Measurements from ENCODE around the gene TOMM5.
"Not testable (repeated sequence)": the region's sequence is repeated elsewhere in the genome, so short reads cannot be mapped to it uniquely, and the experiment has no call there.

The TOMM5 gene

DNA sequence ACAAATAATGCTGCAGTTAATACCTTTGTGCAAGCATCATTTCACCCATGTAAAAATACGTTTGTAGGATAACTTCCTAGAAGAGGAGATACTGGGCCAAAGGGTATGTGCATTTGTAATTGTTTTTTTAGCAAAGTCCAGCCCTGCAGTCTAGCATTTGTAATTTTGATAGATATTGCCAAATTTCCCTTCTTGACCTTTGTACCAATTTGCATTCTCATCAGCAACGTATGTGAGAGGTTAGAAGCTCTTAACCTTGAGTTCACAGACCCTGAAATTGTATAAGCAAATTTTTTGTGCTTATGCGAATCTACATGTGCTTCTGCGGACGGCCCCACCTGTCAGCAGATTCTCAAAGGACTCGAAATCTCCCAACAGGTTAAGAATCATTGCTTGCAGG, 18.6 kb upstream of the TOMM5 start:
- DNase-seq: no peak

DNA sequence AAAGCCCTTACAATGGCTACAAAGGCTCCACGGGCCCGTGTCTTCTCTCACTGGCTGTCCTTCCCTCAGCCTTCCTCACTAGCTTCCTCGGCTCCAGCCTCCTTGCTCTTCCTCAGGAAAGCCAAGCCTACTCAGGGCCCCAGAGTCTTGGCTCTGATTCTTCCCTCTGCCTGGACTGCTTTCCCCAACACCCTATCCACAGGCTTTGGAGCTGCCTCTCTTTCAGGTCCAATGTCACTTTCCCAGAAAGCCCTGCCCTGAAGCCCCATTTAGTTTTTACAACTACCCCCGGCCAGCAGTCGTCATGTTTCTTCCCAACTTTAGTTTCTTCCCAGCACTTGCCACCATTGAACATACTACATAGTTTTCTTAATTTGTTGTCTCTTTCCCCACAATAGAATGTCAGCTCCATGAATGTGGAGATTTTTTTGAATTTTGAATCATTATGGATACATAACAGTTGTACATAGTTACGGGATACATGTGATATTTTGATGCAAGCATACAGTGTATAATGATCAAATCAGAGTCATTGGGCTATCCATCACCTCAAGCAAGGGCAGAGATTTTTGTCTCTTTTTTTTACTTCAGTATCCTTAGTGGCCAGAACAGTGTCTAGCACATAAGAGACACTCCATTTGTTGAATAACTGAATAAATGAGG, 17.5 kb upstream of the TOMM5 start:
- DNase-seq: no peak

DNA sequence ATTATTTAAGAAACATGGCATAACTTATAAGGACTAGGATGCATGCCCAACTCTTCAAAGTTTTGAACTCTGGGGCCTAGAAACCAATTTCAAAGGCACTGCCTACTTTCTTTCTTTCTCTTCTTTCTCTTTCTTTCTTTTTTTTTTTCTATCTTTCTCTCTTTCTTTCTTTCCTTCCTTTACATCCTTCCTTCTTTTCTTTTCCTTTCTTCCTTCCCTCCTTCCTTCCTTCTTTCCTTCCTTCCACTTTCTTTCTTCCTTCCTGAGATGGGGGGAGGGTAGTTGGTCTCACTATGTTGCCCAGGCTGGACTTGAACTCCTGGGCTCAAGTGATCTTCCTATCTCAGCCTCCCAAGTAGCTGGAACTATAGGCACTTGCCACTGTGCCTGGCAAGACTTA, 15.9 kb upstream of the TOMM5 start:
- DNase-seq: no peak

DNA sequence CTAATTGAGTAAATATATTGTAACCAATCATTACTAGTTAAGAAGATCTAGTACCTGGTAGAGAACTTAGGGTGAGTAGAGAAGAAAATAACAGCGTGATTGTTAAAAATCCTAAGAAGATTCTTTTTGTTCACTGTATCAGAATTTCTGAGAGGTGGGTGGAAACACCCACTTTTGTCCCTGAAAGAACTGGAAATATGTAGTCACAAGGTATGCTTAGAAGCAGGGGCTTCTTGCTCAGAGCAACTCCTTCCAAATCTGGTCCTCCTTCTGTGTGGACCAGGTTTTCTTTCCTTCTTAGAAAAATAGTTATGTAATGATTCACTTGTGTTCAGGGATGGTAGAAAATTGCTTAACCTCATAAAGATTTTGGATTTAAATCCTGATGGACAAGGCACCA, 11.9 kb upstream of the TOMM5 start:
- no peak for DNase-seq

GRCh38 chr9:37602817-37603216, 10.4 kb upstream of the TOMM5 start:
- DNase-seq: no peak

- DNase-seq: not testable (repeated sequence)
Observed at GRCh38 chr9:37602061-37602460, 9.7 kb upstream of the TOMM5 start.

DNA sequence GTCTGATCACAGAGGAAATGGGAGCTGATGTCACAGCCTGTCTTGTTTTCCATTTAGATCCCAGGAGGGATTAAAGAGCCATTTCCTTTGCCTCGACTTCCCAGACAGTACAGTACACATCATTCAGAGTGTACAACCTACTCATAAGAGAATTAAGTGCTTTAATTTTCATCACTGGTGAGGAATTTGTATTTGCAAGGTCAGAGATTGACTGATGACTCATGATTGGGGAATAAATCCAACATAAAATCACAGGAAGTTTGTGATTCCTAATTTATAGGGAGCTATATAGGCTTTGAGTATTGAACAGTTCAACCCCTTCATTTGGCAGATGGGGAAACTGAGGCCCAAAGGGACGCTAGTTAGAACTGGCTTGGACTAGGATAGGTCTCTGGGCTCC, 4.1 kb upstream of the TOMM5 start:
- DNase-seq: no peak

- DNase-seq: no peak
Observed at GRCh38 chr9:37593883-37594448, 1.6 kb upstream of the TOMM5 start.

GRCh38 chr9:37587521-37587920, 4.9 kb downstream of the TOMM5 start:
- DNase-seq: no peak

DNA sequence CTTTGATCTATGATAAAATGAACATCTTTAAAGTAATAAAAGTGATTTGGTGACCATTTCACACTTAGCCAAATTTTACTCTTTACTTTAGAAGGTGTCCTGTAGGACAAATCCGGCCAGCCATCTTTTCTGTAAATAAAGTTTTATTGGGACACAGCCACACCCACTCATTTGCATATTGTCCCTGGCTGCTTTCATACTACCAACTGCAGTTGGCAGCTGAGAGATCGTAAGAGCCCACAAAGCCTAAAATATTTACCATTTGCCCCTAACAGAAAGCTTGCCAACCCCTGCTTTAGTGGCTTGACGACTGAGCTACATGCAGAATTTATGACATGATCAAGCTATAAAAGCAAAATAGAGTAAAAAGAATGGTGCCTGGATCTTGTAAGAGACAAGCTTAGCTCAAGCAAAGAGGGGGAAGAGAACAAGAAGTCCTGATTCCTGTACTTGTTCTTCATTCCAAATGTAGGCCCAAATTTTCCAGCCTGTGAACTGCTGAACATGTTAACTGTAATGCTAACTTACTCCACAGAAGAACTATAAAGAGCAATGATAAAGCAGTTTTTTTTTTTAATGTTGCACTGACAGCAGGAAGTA, 8.8 kb downstream of the TOMM5 start:
- DNase-seq: no peak

DNA sequence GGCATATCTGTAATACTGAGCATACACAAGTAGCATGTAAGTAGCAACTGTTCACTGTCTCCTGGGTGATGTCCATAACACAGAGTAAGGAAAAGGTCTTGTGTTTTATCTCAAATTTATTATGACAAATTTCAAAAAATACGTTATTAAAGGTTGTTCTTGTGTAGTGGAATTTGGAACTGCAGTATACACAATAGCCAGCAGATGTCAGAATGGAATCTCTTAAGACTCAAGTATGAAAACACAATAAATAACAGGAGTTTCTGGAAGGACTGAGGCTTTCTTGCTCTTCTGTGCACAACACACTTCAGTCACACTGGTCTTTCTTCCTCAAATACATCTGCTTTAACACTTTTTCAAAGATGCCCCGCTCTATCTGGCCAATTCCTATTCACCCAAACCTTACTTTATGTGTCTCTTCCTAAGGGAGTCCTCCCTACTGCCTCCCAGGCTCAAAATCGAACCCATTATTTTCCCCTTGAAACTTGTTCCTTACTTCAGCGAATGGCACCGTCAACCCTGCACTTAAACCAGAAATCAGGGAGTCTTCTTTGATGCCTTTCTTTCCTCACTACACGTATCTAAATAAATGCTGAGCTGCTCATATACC, 9.7 kb downstream of the TOMM5 start:
- DNase-seq: peak; percentile 3

DNA sequence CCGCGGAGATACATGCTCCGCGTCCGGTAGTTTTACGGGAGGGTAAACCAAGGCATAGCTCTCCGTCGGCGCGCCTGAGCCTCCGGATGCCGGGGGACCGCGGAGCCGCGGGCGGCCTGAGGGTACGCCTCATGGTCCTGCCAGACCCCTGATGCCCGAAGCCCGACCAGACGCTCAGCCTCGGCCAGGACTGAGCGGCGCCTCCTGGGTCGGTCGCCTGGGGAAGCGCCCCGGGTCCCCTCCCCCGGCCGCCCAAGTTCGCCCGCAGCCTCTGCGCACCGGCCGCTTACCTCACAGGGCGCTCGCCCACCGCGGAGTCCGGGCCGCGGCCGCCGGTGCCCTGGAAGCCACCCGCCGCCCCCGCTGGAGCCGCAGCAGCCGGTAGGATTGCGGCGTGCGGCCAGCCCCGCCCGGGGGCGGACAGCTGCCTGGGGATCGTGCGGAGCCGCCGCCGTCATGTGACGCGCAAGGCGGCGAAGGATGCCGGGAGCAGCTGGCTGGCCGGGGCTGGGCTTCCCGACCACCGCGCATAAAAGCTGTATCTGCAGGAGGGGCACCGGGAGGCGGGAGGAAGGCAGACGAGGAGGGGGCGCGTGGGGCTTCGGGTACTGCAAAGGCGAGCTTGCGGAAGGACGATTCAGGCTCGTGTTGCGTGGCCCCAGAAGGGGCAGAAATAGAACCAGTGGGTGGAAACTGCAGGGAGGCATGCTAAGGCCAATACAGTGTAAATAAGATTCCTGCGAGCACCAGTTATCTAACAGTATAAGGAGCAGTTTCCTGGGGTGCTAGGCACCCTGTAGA, 16.3 kb downstream of the TOMM5 start, which contains the start of gene FBXO10:
Gene FBXO10, minus strand, starts transcription at position 460 of the 801 bp plus-strand sequence. CDS start 34,612 bp downstream, outside the sequence.
- DNase-seq: no peak

GRCh38 chr9:37575511-37575914, 16.9 kb downstream of the TOMM5 start:
- no peak for DNase-seq

DNA sequence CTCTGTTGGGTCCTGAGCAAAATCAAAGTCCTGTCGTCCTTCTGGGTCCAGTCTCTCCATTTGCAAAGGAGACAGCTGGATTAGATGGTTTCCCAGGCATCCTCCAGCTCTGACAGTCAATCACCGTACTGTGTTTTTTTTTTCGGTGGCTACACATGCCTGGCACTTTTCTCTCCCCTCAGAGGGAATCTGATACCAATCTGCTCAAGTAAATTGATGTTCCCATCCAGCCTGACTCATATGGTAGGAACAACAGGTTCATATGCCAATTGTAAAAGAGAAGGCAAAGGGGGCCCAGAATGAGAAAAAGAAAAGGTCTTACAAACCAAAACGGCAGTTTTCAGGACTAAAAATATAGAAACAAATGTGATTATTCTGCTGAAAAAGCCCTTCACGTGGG, 17.4 kb downstream of the TOMM5 start:
- peak; percentile 21 for DNase-seq

- no peak for DNase-seq
Observed at GRCh38 chr9:37574241-37574721, 18.1 kb downstream of the TOMM5 start.

DNA sequence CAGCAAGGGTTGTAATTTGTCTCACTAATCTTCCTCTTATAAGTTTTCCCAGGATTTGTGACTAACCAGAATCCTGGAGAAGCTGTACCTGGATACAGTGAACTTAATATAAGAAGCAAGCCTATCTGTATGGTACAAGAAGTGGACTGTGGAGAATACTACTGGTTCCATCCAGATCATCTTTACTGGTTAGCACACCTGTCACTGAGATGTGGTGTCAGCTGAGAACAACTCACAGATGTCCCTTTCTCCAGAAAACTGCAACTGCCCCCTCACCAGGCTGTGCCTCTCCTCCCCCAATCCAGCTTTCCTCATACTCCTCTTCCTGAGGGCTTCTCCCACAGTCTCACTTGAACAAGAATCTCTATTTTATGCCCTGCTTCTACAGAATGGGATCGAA, 21.1 kb downstream of the TOMM5 start:
- DNase-seq: no peak

GRCh38 chr9:37566716-37567115, 25.7 kb downstream of the TOMM5 start:
- DNase-seq: no peak

- no peak for DNase-seq
Observed at GRCh38 chr9:37565661-37566618, 26.5 kb downstream of the TOMM5 start.

- DNase-seq: no peak
Observed at GRCh38 chr9:37564916-37565315, 27.5 kb downstream of the TOMM5 start.

DNA sequence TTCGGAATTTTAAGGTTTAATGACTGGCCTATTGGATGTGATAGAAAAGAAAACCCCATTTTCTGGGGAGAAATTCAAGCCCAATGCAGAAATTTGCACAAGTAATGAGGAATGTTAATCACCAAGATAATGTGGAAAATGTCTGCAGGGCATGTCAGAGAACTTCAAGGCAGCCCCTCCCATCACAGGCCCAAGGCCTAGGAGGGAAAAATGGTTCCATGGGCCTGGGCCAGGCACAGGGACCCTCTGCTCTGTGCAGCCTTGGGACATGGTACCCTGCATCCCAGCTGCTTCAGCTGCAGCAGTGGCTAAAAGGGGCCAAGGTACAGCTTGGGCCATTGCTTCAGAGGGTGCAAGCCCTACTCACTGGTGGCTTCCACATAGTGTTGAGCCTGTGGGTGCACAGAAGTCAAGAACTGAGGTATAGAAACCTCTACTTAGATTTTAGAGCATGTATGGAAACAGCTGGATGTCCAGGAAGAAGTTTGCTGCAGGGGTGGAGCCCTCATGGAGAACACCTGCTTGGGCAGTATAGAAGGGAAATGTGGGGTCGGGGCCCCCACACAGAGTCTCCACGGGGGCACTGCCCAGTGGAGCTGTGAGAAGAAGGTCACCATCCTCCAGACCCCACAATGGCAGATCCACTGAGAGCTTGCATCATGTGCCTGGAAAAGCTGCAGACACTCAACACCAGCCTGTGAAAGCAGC, 28.4 kb downstream of the TOMM5 start:
- no peak for DNase-seq

DNA sequence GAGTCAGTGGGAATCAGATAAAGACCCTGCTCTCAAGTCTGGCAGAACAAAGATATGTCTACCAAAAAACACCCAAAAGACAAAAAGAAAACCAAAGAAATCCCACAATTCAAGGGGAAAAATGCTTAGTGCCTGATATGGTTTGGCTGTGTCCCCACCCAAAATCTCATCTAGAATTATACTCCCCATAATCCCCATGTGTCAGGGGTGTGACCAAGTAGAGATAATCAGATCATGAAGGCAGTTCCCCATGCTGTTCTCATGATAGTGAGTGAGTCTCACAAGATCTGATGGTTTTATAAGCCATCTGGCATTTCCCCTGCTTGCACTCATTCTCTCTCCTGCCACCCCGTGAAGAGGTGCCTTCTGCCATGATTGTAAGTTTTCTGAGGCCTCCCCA, 29.6 kb downstream of the TOMM5 start:
- DNase-seq: peak; percentile 18
